ENCODE measurements around the gene ZC2HC1C. TPM values are rescaled to one million over a fixed set of nuclear protein-coding genes. Genes with fewer than 3 reads are reported as not detected.

ZC2HC1C gene
- total and polyA plus RNA-seq, 3 donors from 2014 or later: 35.2 to 233 (median 63.5) TPM

DNA sequence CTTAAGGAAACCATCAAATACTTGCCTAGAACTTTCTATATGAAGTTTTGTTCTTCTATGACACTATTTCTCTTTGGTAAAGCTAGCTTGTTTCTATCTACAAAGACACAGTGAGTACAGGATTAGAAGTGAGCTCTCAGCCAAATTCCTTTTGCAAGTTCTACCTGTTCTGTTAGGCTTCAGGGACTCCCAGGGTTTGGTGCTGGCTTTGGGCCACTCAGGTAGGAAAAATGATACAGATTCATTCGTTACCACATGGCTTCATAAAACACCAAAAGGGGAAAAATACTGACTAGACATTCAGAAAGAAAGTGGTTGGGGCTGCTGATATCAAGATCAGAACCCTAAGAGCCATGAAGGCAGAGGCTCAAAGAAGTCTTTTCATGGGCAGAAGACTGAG, 13.8 kb downstream of the ZC2HC1C start:
- no peaks in the 10 kb centered on the region for H3K36me3 ChIP-seq (ENCODE audit: low read depth, missing control alignments)
- H3K9me3 ChIP-seq: no peaks in the 10 kb centered on the region
- intact Hi-C loops (cut with DNase I; ENCODE audit: low total_unique reads): loop anchor here (10.0 kb wide), 1 partner anchor 168 kb away; no protein-coding TSS in a partner anchor
- H3K27me3 ChIP-seq: no peaks in the 10 kb centered on the region
- peaks cover 18% of the 10 kb centered on the region for H3K4me1 ChIP-seq
- H3K27ac ChIP-seq: peak overlapping the region in 1 of 2 donors; percentile 55
- WGBS, 2 donors: 68 to 88% methylated on average over 1 of the region's 1 CpG
- DNase-seq: no peak
- TF ChIP-seq POLR2A (IDR thresholded peaks at IDR 0.05): no peak
- TF ChIP-seq, protein P1, sequence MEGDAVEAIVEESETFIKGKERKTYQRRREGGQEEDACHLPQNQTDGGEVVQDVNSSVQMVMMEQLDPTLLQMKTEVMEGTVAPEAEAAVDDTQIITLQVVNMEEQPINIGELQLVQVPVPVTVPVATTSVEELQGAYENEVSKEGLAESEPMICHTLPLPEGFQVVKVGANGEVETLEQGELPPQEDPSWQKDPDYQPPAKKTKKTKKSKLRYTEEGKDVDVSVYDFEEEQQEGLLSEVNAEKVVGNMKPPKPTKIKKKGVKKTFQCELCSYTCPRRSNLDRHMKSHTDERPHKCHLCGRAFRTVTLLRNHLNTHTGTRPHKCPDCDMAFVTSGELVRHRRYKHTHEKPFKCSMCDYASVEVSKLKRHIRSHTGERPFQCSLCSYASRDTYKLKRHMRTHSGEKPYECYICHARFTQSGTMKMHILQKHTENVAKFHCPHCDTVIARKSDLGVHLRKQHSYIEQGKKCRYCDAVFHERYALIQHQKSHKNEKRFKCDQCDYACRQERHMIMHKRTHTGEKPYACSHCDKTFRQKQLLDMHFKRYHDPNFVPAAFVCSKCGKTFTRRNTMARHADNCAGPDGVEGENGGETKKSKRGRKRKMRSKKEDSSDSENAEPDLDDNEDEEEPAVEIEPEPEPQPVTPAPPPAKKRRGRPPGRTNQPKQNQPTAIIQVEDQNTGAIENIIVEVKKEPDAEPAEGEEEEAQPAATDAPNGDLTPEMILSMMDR (IDR thresholded peaks at IDR 0.05): no peak
- H3K4me3 ChIP-seq: no peak overlapping the region

- Histone ChIP-seq H3K4me1 (peaks cover 16% of the 10 kb centered on the region), H3K27me3 (no peaks in the 10 kb centered on the region), H3K36me3 (ENCODE audit: low read depth, missing control alignments) (no peaks in the 10 kb centered on the region), H3K27ac (no peak overlapping the region), H3K4me3 (no peak overlapping the region), H3K9me3 (no peaks in the 10 kb centered on the region)
- DNase-seq: no peak
- intact Hi-C loops (cut with DNase I; ENCODE audit: low total_unique reads): loop anchor here (10.0 kb wide), 1 partner anchor 170 kb away; no protein-coding TSS in a partner anchor
- no peak for TF ChIP-seq POLR2A (IDR thresholded peaks at IDR 0.05)
- TF ChIP-seq, protein P1 (IDR thresholded peaks at IDR 0.05): no peak
- 64 to 73% methylated on average over 5 of the region's 5 CpGs for WGBS, 2 donors
Measured at GRCh38 chr14:75084513-75084912, 15.1 kb downstream of the ZC2HC1C start.

DNA sequence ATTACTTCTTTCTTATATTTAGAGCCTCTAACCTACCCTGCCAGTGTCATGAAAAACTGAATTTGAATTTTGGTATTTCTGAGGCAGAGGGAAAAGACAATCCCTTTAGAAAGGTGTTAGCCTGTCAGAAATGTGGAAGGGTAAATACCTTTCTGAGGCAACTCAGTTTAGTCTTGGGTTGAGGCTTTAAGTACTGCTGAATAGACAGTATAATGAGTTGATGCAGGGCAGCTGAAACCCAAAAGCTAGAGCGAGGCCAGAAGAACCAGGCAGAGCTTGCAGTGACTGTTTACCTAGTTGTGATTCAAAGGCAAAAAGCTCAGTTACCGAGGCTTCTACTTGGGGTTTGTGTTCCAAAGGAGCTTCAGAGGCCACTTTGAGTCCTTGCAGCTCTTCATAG, 18.7 kb downstream of the ZC2HC1C start:
- Histone ChIP-seq H3K27ac (no peak overlapping the region), H3K4me3 (no peak overlapping the region), H3K4me1 (no peaks in the 10 kb centered on the region), H3K27me3 (no peaks in the 10 kb centered on the region), H3K9me3 (no peaks in the 10 kb centered on the region), H3K36me3 (ENCODE audit: low read depth, missing control alignments) (no peaks in the 10 kb centered on the region)
- 83 to 92% methylated on average over 2 of the region's 2 CpGs for WGBS, 2 donors
- intact Hi-C loops (cut with DNase I; ENCODE audit: low total_unique reads): loop anchor here (10.0 kb wide), 1 partner anchor 173 kb away; no protein-coding TSS in a partner anchor
- no peak for TF ChIP-seq POLR2A (IDR thresholded peaks at IDR 0.05)
- TF ChIP-seq, protein P1 (IDR thresholded peaks at IDR 0.05): no peak
- no peak for DNase-seq

- H3K27me3 ChIP-seq: no peaks in the 10 kb centered on the region
- no peaks in the 10 kb centered on the region for H3K9me3 ChIP-seq
- no peak overlapping the region for H3K4me3 ChIP-seq
- peak; percentile 64 for DNase-seq
- H3K4me1 ChIP-seq: no peaks in the 10 kb centered on the region
- 69 to 74% methylated on average over 7 of the region's 7 CpGs for WGBS, 2 donors
- TF ChIP-seq, protein P1 (IDR thresholded peaks at IDR 0.05): peak; percentile 44 to 71 (median 62)
- TF ChIP-seq POLR2A (IDR thresholded peaks at IDR 0.05): no peak
- no peaks in the 10 kb centered on the region for H3K36me3 ChIP-seq (ENCODE audit: low read depth, missing control alignments)
- intact Hi-C loops (cut with DNase I; ENCODE audit: low total_unique reads): loop anchor here (10.0 kb wide), 1 partner anchor 174 kb away; no protein-coding TSS in a partner anchor
- no peak overlapping the region for H3K27ac ChIP-seq
Measured at GRCh38 chr14:75088566-75089373, 19.3 kb downstream of the ZC2HC1C start.

Data from testis (tissue), 3 donors.